GM10248 (cell line): ENCODE measurements around the gene FMC1.
"Not testable (repeated sequence)": the region's sequence is repeated elsewhere in the genome, so short reads cannot be mapped to it uniquely, and the experiment has no call there.

Experiments
- CTCF ChIA-PET: fragments of 300-600 bp; sonication (Branson Sonifier 250); formaldehyde crosslinking; extraction: SDS; loops from one replicate; lab custom pipeline; 2021; ENCODE audit warnings: antibody characterized with exemption; lab: Yijun Ruan, JAX
- POLR2A ChIA-PET: fragments of 350-650 bp; sonication (Branson Sonifier 250); formaldehyde crosslinking; extraction: SDS; loops from one replicate; lab custom pipeline; 2020; ENCODE audit warnings: antibody characterized with exemption; lab: Yijun Ruan, JAX
- DNase-seq: peaks from one replicate; pipeline ENCODE4 v3.0.0; 2012; ENCODE audit errors: extremely low spot score
- TF ChIP-seq, protein P1 (sequence below): IDR thresholded peaks from 2 replicates; pipeline ENCODE4 v1.5.1; 2012; ENCODE audit warnings: mild to moderate bottlenecking, low read depth; ENCODE audit errors: extremely low read depth, missing control alignments, control extremely low read depth

The FMC1 gene

GRCh38 chr7:139351027-139351426, 9.9 kb downstream of the FMC1 start:
- POLR2A ChIA-PET: no interaction called here
- CTCF ChIA-PET: interaction anchor here (0.8 kb wide), 1 partner anchor 19 kb away, joined by 3 read pairs; no protein-coding TSS in a partner anchor
- TF ChIP-seq, protein P1, sequence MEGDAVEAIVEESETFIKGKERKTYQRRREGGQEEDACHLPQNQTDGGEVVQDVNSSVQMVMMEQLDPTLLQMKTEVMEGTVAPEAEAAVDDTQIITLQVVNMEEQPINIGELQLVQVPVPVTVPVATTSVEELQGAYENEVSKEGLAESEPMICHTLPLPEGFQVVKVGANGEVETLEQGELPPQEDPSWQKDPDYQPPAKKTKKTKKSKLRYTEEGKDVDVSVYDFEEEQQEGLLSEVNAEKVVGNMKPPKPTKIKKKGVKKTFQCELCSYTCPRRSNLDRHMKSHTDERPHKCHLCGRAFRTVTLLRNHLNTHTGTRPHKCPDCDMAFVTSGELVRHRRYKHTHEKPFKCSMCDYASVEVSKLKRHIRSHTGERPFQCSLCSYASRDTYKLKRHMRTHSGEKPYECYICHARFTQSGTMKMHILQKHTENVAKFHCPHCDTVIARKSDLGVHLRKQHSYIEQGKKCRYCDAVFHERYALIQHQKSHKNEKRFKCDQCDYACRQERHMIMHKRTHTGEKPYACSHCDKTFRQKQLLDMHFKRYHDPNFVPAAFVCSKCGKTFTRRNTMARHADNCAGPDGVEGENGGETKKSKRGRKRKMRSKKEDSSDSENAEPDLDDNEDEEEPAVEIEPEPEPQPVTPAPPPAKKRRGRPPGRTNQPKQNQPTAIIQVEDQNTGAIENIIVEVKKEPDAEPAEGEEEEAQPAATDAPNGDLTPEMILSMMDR: no peak
- no peak for DNase-seq

DNA sequence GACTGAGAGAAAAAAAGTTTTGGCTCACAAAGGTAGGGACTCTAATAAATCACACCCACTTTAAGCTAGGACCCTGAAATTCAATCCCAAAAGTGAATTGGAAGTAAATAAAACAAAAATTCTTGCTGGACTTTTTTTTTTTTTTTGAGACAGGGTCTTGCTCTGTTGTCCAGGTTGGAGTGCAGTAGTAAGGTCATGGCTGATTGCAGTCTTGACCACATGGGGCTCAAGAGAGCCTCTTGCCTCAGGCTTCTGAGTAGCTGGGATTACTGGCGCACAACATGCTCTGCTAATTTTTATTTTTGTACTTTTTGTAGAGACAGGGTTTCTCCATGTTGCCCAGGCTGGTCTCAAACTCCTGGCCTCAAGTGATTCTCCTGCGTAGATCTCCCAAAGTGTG, 13.6 kb downstream of the FMC1 start:
- no peak for DNase-seq
- TF ChIP-seq, protein P1: no peak
- ChIA-PET CTCF (interaction anchor here (0.6 to 2.4 kb wide), 6 partner anchors 9 to 80 kb away, joined by 3 to 14 read pairs (median 5); partner anchors contain the start of gene FMC1), POLR2A (no interaction called here)

- TF ChIP-seq, protein P1: no peak
- ChIA-PET CTCF (interaction anchor here (1.0 to 2.4 kb wide), 4 partner anchors 9 to 59 kb away, joined by 3 to 14 read pairs (median 4); no protein-coding TSS in a partner anchor), POLR2A (interaction anchor here (0.8 to 1.0 kb wide), 2 partner anchors 11 to 15 kb away, joined by 3 to 4 read pairs; no protein-coding TSS in a partner anchor)
- no peak for DNase-seq
Observed at GRCh38 chr7:139355320-139355719, 14.2 kb downstream of the FMC1 start.

GRCh38 chr7:139357729-139358506, 16.8 kb downstream of the FMC1 start:
- ChIA-PET CTCF (interaction anchor here (1.4 kb wide), 1 partner anchor 11 kb away, joined by 4 read pairs; no protein-coding TSS in a partner anchor), POLR2A (interaction anchor here (0.6 to 0.7 kb wide), 2 partner anchors 41 to 81 kb away, joined by 3 to 5 read pairs; no protein-coding TSS in a partner anchor)
- DNase-seq: not testable (repeated sequence)

- no peak for DNase-seq
- TF ChIP-seq, protein P1: no peak
- CTCF ChIA-PET: interaction anchor here (1.3 to 1.4 kb wide), 2 partner anchors 12 kb away, joined by 4 read pairs; no protein-coding TSS in a partner anchor
Observed at GRCh38 chr7:139358541-139359365, 17.6 kb downstream of the FMC1 start.

DNA sequence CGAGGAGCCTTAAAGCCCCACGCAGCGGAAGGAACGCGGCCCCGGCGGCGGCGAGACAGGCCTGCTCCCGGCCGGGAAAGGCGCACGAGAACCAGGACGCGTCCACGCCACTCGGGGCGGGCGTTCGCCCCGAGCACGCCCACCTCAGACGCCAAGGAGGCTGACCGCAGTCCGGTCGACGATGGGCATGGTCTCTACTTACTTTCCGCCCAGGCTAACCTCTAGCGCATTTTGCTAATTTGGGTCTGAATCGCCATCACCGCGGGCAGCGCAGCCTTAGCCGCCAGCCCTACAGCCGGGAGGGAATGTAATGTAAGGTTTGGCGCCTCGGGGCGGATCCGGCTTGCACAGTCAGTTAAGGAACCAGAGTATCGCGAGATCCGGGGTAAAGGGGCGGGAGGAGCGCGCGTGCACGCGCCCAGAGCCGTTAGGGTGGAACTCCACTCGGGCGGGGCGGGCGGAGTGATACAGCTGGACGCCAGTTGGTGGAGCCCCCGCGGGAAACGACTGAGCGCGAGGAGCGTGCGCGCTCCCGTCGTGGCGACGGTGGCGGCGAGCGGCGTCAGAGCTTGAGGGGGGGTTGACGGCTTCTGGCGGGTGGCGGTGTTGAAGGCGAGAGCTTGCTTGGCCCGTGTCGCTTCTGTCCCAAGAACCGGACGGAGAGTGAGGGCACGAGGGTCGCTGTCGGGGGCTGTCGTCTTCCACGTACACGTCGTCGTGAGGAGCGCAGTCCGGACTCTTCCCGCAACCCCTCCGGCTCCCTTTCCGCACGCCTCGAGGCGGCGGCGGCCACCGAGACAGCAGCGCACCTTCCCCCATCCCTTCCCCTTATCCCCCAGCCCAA, 18.5 kb downstream of the FMC1 start, which contains the start of gene LUC7L2:
TSS of gene LUC7L2 (plus strand) at position 529 of the 844 bp plus-strand sequence. CDS start 368 bp downstream, outside the sequence.
- POLR2A ChIA-PET: interaction anchor here (0.9 to 1.7 kb wide), 6 partner anchors 11 to 1465 kb away, joined by 3 to 14 read pairs (median 4); no protein-coding TSS in a partner anchor
- peak; percentile 95 for DNase-seq
- CTCF ChIA-PET: interaction anchor here (1.3 kb wide), 1 partner anchor 11 kb away, joined by 4 read pairs; no protein-coding TSS in a partner anchor
- TF ChIP-seq, protein P1: no peak

More at GRCh38 chr7:139358541-139359365, 17.6 kb downstream of the FMC1 start:
- POLR2A ChIA-PET: interaction anchor here (0.6 to 1.7 kb wide), 6 partner anchors 11 to 1464 kb away, joined by 3 to 14 read pairs (median 5); no protein-coding TSS in a partner anchor
